Measurements from ENCODE around the gene TYRO3.
A peak's percentile ranks its signal among the peaks of the same experiment; 100 is the strongest.

The TYRO3 gene

GRCh38 chr15:41610048-41610447, 51.0 kb downstream of the TYRO3 start:
- no peak for DNase-seq (ENCODE audit: low read depth)

DNA sequence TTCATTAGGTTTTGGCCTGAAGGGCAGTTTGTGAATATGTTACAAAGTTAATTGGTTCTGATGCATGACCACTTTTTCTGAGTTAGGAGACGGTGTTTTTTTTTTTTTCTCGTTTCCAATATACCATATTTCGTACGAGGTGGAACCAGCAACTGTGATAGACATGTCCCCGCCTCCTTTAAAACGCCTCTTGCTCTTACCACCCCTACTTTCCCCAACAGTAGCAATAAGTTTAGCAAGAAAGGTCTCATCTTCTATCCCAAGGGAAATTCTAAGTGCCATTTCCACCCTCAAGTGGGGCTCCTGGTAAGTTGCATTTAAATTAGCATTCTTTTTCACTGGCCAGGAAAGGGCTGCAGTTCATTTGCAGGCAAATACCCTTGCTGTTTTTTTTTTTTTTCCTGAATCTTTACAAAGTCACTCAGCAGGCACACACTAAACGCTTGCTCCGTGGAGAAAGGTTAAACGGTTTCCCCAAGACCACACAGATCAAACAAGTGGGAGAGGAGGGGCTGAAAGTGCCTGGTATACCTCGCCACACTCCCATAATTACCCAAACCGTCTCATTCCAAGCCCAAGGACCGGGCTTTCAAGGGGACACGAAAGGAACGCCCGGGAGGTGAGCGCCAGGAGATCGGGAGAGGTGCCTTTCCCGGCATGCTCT, 61.7 kb downstream of the TYRO3 start:
- no peak for DNase-seq (ENCODE audit: low read depth)
- Histone ChIP-seq H3K36me3 (ENCODE audit: control insufficient read depth, insufficient read depth, low read length, severe bottlenecking) (no peaks in the 10 kb centered on the region), H3K27me3 (replicated peaks; ENCODE audit: control insufficient read depth, insufficient read depth, low read length) (no peaks in the 10 kb centered on the region), H3K4me3 (ENCODE audit: low read length) (peak overlapping the region; percentile 84), H3K9ac (ENCODE audit: low read length) (peak overlapping the region; percentile 73), H3K9me3 (ENCODE audit: control insufficient read depth, low read length) (peaks cover 4% of the 10 kb centered on the region), H3K4me1 (ENCODE audit: control insufficient read depth, insufficient read depth, low read length) (peaks cover 7% of the 10 kb centered on the region)

More at GRCh38 chr15:41610048-41610447, 51.0 kb downstream of the TYRO3 start:
- H3K27me3 ChIP-seq (replicated peaks; ENCODE audit: control insufficient read depth, insufficient read depth, low read length), result no peaks in the 10 kb centered on the region
- H3K4me1 ChIP-seq (ENCODE audit: control insufficient read depth, insufficient read depth, low read length), result peaks cover 9% of the 10 kb centered on the region
- no peak overlapping the region for H3K9ac ChIP-seq (ENCODE audit: low read length)
- no peaks in the 10 kb centered on the region for H3K36me3 ChIP-seq (ENCODE audit: control insufficient read depth, insufficient read depth, low read length, severe bottlenecking)
- no peaks in the 10 kb centered on the region for H3K9me3 ChIP-seq (ENCODE audit: control insufficient read depth, low read length)
- no peak overlapping the region for H3K4me3 ChIP-seq (ENCODE audit: low read length)

- Histone ChIP-seq H3K9me3 (ENCODE audit: control insufficient read depth, low read length) (peaks cover 4% of the 10 kb centered on the region), H3K4me1 (ENCODE audit: control insufficient read depth, insufficient read depth, low read length) (peaks cover 7% of the 10 kb centered on the region), H3K27me3 (replicated peaks; ENCODE audit: control insufficient read depth, insufficient read depth, low read length) (no peaks in the 10 kb centered on the region), H3K4me3 (ENCODE audit: low read length) (peak overlapping the region; percentile 84), H3K9ac (ENCODE audit: low read length) (peak overlapping the region; percentile 73), H3K36me3 (ENCODE audit: control insufficient read depth, insufficient read depth, low read length, severe bottlenecking) (no peaks in the 10 kb centered on the region)
- peak; percentile 89 for DNase-seq (ENCODE audit: low read depth)
Measured at GRCh38 chr15:41621200-41622193, 62.5 kb downstream of the TYRO3 start.

DNA sequence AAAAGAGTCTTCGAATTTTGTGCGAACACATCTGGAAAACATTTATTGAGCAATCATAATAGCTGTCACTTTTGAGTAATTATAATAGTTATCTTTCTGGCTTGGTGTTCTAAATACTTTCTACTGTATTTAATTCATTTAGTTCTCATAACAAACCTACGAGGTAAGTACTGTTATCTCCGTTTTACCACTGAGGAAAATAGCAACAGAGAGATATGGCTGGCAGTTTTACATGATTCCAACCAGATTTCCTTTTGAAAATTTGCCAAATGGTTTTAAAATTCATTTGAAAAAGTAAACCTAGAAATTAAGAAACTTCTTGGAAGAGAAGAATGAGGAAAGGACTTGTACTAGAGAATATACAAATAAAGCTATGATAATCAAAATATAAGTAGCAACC, 63.9 kb downstream of the TYRO3 start:
- no peak for DNase-seq (ENCODE audit: low read depth)
- Histone ChIP-seq H3K4me1 (ENCODE audit: control insufficient read depth, insufficient read depth, low read length) (peaks cover 7% of the 10 kb centered on the region), H3K4me3 (ENCODE audit: low read length) (no peak overlapping the region), H3K27me3 (replicated peaks; ENCODE audit: control insufficient read depth, insufficient read depth, low read length) (no peaks in the 10 kb centered on the region), H3K36me3 (ENCODE audit: control insufficient read depth, insufficient read depth, low read length, severe bottlenecking) (no peaks in the 10 kb centered on the region), H3K9me3 (ENCODE audit: control insufficient read depth, low read length) (no peaks in the 10 kb centered on the region), H3K9ac (ENCODE audit: low read length) (no peak overlapping the region)

- H3K9ac ChIP-seq (ENCODE audit: low read length), result no peak overlapping the region
- no peaks in the 10 kb centered on the region for H3K4me1 ChIP-seq (ENCODE audit: control insufficient read depth, insufficient read depth, low read length)
- DNase-seq (ENCODE audit: low read depth), result no peak
- H3K36me3 ChIP-seq (ENCODE audit: control insufficient read depth, insufficient read depth, low read length, severe bottlenecking), result no peaks in the 10 kb centered on the region
- H3K9me3 ChIP-seq (ENCODE audit: control insufficient read depth, low read length), result no peaks in the 10 kb centered on the region
- H3K4me3 ChIP-seq (ENCODE audit: low read length), result no peak overlapping the region
- no peaks in the 10 kb centered on the region for H3K27me3 ChIP-seq (replicated peaks; ENCODE audit: control insufficient read depth, insufficient read depth, low read length)
Measured at GRCh38 chr15:41627203-41627602, 68.2 kb downstream of the TYRO3 start.

GRCh38 chr15:41629463-41629862, 70.5 kb downstream of the TYRO3 start:
- Histone ChIP-seq H3K9ac (ENCODE audit: low read length) (no peak overlapping the region), H3K4me1 (ENCODE audit: control insufficient read depth, insufficient read depth, low read length) (no peaks in the 10 kb centered on the region), H3K27me3 (replicated peaks; ENCODE audit: control insufficient read depth, insufficient read depth, low read length) (no peaks in the 10 kb centered on the region), H3K4me3 (ENCODE audit: low read length) (no peak overlapping the region), H3K36me3 (ENCODE audit: control insufficient read depth, insufficient read depth, low read length, severe bottlenecking) (no peaks in the 10 kb centered on the region), H3K9me3 (ENCODE audit: control insufficient read depth, low read length) (no peaks in the 10 kb centered on the region)
- no peak for DNase-seq (ENCODE audit: low read depth)

DNA sequence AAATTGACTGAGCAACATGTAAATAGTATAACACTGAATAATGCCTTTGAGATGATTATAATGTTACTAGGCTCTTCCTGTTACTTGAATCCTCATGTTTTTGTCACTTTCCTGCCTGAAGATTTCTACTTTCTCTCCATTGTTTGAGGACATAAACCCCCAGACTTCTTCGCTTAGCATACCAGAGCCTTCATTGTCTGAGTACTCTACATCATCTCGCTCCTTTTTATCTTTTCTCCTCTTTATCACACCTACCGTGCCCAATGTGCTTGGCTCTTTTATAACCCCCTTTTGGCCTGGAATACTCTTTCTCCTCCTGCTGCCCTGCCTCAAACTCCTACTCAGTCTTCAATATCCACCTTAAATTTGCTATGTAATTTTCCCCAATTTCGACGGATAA, 70.9 kb downstream of the TYRO3 start:
- Histone ChIP-seq H3K4me1 (ENCODE audit: control insufficient read depth, insufficient read depth, low read length) (peaks cover 3% of the 10 kb centered on the region), H3K27me3 (replicated peaks; ENCODE audit: control insufficient read depth, insufficient read depth, low read length) (no peaks in the 10 kb centered on the region), H3K9ac (ENCODE audit: low read length) (no peak overlapping the region), H3K4me3 (ENCODE audit: low read length) (no peak overlapping the region), H3K9me3 (ENCODE audit: control insufficient read depth, low read length) (no peaks in the 10 kb centered on the region), H3K36me3 (ENCODE audit: control insufficient read depth, insufficient read depth, low read length, severe bottlenecking) (no peaks in the 10 kb centered on the region)
- DNase-seq (ENCODE audit: low read depth), result no peak

DNA sequence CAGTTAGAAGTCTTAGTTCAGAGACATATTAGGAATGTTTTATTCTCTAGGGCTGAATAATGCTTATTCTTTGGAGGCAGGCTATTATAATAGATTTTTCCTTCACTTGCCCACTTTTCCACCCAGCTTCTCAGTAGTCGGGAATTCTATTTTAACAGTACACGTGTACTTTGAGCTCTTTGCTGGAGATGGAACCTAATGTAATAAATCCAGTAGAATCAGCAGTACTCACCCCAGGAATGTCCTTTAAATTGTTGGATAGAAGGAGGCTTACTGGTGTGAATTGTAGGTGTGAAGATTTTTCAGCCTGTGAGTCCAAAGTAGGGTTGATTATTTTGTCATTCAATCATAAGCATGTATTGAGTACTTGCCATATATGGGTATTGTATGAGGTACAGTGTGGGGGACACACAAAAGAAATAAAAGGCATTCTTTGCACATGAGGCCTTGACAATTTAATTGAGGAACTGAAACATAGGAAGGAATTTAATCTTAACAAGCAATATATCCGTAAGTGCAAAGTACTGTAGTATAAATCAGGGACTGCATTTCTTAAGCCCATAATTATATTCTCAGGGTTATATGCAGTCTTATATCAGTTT, 71.7 kb downstream of the TYRO3 start:
- Histone ChIP-seq H3K9me3 (ENCODE audit: control insufficient read depth, low read length) (no peaks in the 10 kb centered on the region), H3K4me1 (ENCODE audit: control insufficient read depth, insufficient read depth, low read length) (peaks cover 3% of the 10 kb centered on the region), H3K9ac (ENCODE audit: low read length) (no peak overlapping the region), H3K4me3 (ENCODE audit: low read length) (no peak overlapping the region), H3K36me3 (ENCODE audit: control insufficient read depth, insufficient read depth, low read length, severe bottlenecking) (no peaks in the 10 kb centered on the region), H3K27me3 (replicated peaks; ENCODE audit: control insufficient read depth, insufficient read depth, low read length) (no peaks in the 10 kb centered on the region)
- no peak for DNase-seq (ENCODE audit: low read depth)

DNA sequence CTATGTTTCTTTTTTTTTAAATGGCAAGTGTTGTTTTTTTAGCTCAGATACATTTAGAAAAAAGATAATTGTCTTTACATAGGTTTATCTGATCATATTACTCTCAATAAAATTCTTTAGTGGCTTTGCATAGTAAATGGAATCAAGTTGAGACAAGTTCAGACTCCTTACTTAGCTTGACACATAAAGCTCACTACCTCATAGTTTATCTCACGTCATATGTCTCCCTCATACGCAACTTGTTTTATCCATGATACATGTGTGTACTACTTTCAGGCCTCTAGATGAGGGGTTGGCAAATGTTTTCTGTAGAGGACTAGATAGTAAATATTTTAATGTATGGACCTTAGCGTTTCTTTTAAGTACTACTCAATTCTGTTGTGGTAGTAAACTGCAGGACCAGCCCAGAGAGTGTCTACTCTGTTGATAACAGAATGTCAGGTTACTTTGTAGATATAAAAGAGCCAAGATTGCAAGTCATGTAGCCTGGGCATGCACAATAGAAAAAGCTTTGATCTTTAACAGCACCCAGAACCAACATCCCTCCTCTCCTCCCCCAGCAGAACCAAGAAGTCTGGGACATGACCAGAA, 73.0 kb downstream of the TYRO3 start:
- H3K4me3 ChIP-seq (ENCODE audit: low read length), result no peak overlapping the region
- H3K4me1 ChIP-seq (ENCODE audit: control insufficient read depth, insufficient read depth, low read length), result peaks cover 3% of the 10 kb centered on the region
- H3K9me3 ChIP-seq (ENCODE audit: control insufficient read depth, low read length), result no peaks in the 10 kb centered on the region
- H3K9ac ChIP-seq (ENCODE audit: low read length), result no peak overlapping the region
- DNase-seq (ENCODE audit: low read depth), result no peak
- H3K36me3 ChIP-seq (ENCODE audit: control insufficient read depth, insufficient read depth, low read length, severe bottlenecking), result no peaks in the 10 kb centered on the region
- no peaks in the 10 kb centered on the region for H3K27me3 ChIP-seq (replicated peaks; ENCODE audit: control insufficient read depth, insufficient read depth, low read length)

Measured in adipocyte (in vitro differentiated cells).